Measurements from ENCODE around the gene ATP5IF1. TPM values are rescaled to one million over a fixed set of nuclear protein-coding genes. Genes with fewer than 3 reads are reported as not detected.

The ATP5IF1 gene
- total RNA-seq, 2 donors from 2014 or later = 326 to 331 TPM

- no peak overlapping the region for H3K9ac ChIP-seq (ENCODE audit: low read depth in 2 of 2, low read length in 2 of 2)
- no peaks in the 10 kb centered on the region for H3K9me3 ChIP-seq
- peaks cover 4% of the 10 kb centered on the region for H3K4me1 ChIP-seq
- H3K36me3 ChIP-seq = no peaks in the 10 kb centered on the region
- TF ChIP-seq CTCF (IDR thresholded peaks at IDR 0.05) = no peak
- H3K4me3 ChIP-seq = no peak overlapping the region
- DNase-seq = no peak
- no peak overlapping the region for H3K27ac ChIP-seq
- intact Hi-C loops (cut with DNase I) = no loop called here
- H3K27me3 ChIP-seq = no peaks in the 10 kb centered on the region
Measured at GRCh38 chr1:28256197-28256827, 20.4 kb downstream of the ATP5IF1 start.

DNA sequence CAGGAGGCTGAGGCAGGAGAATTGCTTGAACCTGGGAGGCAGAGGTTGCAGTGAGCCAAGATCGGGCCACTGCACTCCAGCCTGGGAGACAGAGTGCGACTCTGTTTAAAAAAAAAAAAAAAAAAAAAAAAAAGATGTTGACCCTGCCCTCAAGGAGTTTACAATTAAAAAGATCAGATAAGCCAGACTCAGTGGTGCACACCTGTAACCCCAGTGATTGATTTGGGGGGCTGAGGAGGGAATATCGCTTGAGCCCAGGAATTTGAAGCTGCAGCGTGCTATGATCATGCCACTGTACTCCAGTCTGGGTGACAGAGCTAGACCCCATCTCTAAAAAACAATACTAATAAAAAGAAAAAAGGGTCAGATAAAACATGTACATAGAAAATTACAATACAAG is 21.8 kb downstream of the ATP5IF1 start:
- Histone ChIP-seq H3K27ac (no peak overlapping the region), H3K9me3 (no peaks in the 10 kb centered on the region), H3K9ac (ENCODE audit: low read depth in 2 of 2, low read length in 2 of 2) (no peak overlapping the region), H3K27me3 (no peaks in the 10 kb centered on the region), H3K4me1 (peaks cover 10% of the 10 kb centered on the region), H3K36me3 (no peaks in the 10 kb centered on the region), H3K4me3 (no peak overlapping the region)
- DNase-seq = no peak
- intact Hi-C loops (cut with DNase I) = no loop called here
- no peak for TF ChIP-seq CTCF (IDR thresholded peaks at IDR 0.05)

- Histone ChIP-seq H3K9ac (ENCODE audit: low read depth in 2 of 2, low read length in 2 of 2) (peak overlapping the region in 1 of 2 donors; percentile 54), H3K36me3 (no peaks in the 10 kb centered on the region), H3K9me3 (no peaks in the 10 kb centered on the region), H3K27ac (no peak overlapping the region), H3K27me3 (no peaks in the 10 kb centered on the region), H3K4me1 (peaks cover 20% of the 10 kb centered on the region), H3K4me3 (peak overlapping the region; percentile 84)
- TF ChIP-seq CTCF (IDR thresholded peaks at IDR 0.05) = no peak
- intact Hi-C loops (cut with DNase I) = no loop called here
- DNase-seq = no peak
Measured at GRCh38 chr1:28258628-28259251, 22.8 kb downstream of the ATP5IF1 start.

DNA sequence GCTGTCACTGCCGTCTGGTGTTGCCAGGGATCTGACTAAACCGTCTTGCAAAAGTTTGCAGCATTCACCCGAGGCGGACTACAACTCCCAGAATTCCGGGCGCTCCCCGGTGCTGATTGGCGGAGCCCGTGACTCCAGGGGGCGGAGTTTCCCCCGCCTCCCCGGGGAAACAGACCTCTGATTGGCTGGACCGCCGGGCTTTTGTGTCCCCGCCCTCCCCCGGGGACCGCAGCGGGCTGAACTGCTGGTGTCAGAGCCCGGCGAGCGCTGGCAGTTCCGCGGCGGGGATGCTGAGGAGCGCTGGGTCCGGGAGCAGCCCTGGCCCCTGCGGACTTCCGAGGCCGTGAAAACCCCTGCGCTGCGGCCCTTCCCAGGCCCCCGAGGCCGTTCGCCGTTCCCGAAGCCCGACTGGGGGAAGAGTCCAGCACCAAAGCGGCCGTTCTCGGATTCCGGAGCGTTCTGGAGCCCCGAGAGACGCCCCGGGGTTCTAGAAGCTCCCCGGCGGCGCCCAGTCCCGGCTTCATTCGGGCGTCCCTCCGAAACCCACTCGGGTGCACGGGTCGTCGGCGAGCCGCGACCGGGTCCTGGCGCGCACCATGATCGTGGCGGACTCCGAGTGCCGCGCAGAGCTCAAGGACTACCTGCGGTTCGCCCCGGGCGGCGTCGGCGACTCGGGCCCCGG is 23.5 kb downstream of the ATP5IF1 start, which contains the start of gene SESN2:
SESN2 (plus strand) TSS at position 267 of the 682 bp plus-strand sequence; CDS start at position 597, 330 bp downstream.
- intact Hi-C loops (cut with DNase I) = no loop called here
- H3K4me1 ChIP-seq = peaks cover 20% of the 10 kb centered on the region

More for the DNA sequence above, 23.5 kb downstream of the ATP5IF1 start, which contains the start of gene SESN2:
- Histone ChIP-seq H3K27ac (peak within 1 kb of the TSS; percentile 77), H3K9ac (ENCODE audit: low read depth in 2 of 2, low read length in 2 of 2) (peak within 1 kb of the TSS; percentile 84 to 90), H3K4me3 (peak within 1 kb of the TSS; percentile 84), H3K36me3 (no peaks in the 10 kb centered on the region), H3K27me3 (no peaks in the 10 kb centered on the region), H3K9me3 (no peaks in the 10 kb centered on the region)
- DNase-seq = peak; percentile 100
- TF ChIP-seq CTCF (IDR thresholded peaks at IDR 0.05) = no peak
